ENCODE results near the gene TSGA10IP.

The TSGA10IP gene

DNA sequence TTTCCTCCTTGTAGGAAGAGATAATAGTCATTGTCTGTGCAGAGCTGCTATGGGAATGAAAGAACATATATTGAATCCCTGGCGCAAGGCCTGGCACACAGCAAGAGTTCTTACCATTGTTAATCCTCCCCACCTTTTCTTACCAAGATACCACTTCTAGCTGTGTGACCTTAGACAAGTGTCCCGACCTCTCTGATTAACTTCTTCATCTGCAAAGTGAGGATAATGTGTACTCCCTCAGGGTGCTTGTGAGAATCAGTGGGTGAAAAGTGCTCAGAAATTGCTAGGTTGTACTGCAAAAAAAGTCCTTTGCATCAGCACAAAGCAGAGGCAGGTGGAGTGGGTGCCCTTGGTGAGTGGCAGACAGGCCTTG lies 62.8 kb downstream of the TSGA10IP start:
- DNase-seq (ENCODE audit: low spot score): no peak

DNA sequence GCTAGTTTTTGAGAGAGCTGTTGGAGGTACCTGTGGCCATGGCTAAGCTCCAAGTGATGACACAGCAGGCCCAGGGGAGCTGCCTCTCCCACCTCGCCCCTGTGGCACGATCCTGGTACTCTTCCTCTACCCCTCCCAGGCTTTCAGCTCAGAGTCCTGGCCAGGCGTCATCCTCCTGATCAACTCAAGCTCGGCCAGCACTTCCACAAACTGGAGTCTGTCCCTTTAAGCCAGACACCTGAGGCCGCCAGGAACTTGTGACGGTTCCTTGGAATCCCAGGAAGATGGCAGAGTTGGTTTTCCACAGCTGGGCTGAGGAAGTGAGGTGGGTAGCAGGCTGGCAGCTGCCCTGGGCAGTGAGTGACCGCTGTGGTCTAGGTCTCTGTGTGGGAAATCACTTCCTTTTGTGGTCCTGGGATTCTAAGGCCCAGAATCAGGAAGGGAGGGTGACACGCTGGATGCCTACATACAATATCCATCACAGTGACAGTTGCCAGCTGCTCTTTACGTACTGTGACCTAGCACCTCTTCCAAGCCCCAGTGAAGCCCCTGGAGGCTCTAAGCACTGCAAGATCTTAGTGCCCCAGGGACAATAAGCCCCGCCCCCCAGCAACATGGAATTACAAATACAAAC lies 63.3 kb downstream of the TSGA10IP start:
- DNase-seq (ENCODE audit: low spot score): no peak
